AG04449 (cell line): ENCODE results near the gene MARCKS.

Experiments used
- CTCF ChIA-PET: fragments of 350-600 bp; formaldehyde crosslinking; extraction: SDS; loops from one replicate; lab custom pipeline; 2021; ENCODE audit warnings: antibody characterized with exemption; lab: Yijun Ruan, JAX
- POLR2A ChIA-PET: fragments of 400-600, 350-600 bp; formaldehyde crosslinking; extraction: SDS; loops from one replicate; lab custom pipeline; 2020; ENCODE audit warnings: antibody characterized with exemption, inconsistent platforms; lab: Yijun Ruan, JAX
- DNase-seq: peaks from one replicate; pipeline ENCODE4 v3.0.0-alpha.2; 2010; ENCODE audit warnings: low read depth, low spot score
- H3K4me3 ChIP-seq: 2 replicates; pipeline ENCODE4 v1.5.1; 2011; ENCODE audit warnings: low read depth, mild to moderate bottlenecking, control low read depth, low read length
- TF ChIP-seq, protein P1 (sequence below): IDR thresholded peaks from one replicate; pipeline ENCODE4 v1.5.1; 2011; ENCODE audit warnings: mild to moderate bottlenecking, moderate library complexity, low read length, control low read depth, inconsistent platforms; ENCODE audit not compliant: insufficient read depth; ENCODE audit errors: missing control alignments

The MARCKS gene

DNA sequence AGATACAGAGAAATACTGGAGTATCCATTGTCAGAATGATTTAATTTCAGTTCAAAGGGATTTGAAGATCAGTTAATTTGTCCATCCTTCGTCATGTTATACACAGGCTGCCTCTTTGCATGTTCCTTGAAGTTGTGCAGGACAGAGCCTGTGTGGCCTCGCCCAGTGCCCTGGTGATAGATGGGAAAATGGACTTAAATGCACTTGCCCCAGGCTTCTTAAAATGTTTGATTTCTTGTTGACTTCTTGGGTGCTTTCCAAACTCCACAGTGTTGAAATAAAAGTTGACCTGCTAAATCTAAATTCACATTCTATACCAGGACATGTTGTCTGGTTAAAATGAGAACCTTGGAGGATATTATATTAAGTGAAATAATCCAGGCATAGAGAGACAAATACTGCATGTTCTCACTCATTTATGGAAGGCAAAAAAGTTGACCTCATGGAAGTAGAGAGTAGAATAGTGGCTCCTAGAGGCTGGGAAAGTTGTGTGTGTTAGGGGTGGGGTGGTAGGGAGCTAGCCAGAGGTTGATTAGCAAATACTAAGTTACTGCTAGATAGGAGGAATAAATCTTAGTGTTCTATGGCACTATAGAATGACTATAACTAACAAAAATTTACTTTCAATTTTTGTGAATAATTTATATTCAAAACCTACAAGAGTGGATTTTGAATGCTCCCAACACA lies 25.3 kb downstream of the MARCKS start:
- POLR2A ChIA-PET: no interaction called here
- CTCF ChIA-PET: no interaction called here
- no peak for DNase-seq
- TF ChIP-seq, protein P1, sequence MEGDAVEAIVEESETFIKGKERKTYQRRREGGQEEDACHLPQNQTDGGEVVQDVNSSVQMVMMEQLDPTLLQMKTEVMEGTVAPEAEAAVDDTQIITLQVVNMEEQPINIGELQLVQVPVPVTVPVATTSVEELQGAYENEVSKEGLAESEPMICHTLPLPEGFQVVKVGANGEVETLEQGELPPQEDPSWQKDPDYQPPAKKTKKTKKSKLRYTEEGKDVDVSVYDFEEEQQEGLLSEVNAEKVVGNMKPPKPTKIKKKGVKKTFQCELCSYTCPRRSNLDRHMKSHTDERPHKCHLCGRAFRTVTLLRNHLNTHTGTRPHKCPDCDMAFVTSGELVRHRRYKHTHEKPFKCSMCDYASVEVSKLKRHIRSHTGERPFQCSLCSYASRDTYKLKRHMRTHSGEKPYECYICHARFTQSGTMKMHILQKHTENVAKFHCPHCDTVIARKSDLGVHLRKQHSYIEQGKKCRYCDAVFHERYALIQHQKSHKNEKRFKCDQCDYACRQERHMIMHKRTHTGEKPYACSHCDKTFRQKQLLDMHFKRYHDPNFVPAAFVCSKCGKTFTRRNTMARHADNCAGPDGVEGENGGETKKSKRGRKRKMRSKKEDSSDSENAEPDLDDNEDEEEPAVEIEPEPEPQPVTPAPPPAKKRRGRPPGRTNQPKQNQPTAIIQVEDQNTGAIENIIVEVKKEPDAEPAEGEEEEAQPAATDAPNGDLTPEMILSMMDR: no peak
- H3K4me3 ChIP-seq: no peak overlapping the region

DNA sequence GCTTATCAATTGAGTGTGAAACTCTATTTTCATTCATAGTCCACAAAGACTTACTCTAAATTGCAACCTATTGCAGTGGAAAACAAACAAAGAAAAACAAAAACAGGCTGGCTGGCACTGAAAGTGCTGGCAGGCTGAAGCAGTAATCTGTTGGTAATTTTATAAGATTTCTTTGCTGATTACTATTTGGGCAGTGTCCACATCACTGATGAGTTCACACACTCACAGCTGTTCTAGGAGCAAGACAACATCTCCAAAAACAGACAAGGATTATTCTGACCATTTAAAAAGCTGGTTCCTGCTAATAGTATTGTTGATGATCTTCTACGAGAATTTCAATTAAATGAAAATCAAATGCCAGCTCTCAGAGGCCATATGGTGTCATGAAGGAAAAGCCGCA lies 26.9 kb downstream of the MARCKS start:
- TF ChIP-seq, protein P1: no peak
- H3K4me3 ChIP-seq: no peak overlapping the region
- CTCF ChIA-PET: interaction anchor here (1.0 to 2.3 kb wide), 2 partner anchors 14 to 24 kb away, joined by 3 to 6 read pairs; no protein-coding TSS in a partner anchor
- DNase-seq: no peak
- POLR2A ChIA-PET: no interaction called here

DNA sequence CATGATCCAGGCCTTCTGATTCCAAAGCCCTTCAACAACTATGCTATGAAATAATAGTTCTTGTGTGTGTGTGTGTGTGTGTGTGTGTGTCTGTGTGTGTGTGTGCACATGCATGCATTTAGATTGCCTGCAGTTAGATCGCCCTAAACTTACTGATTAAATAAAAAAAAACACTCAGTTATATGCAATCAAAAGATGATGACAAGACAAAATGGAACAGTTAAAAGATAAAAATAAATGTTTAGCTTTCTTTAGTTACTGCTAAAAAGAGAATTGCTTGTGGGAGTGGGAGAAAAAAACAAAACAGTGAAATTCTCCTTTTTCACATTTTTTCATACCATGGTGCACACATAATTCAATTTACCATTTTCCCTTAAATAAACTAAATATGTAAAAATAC lies 29.4 kb downstream of the MARCKS start:
- no peak overlapping the region for H3K4me3 ChIP-seq
- TF ChIP-seq, protein P1: no peak
- ChIA-PET CTCF (interaction anchor here (0.6 kb wide), 2 partner anchors 16 to 770 kb away, joined by 3 read pairs; no protein-coding TSS in a partner anchor), POLR2A (no interaction called here)
- DNase-seq: no peak

DNA sequence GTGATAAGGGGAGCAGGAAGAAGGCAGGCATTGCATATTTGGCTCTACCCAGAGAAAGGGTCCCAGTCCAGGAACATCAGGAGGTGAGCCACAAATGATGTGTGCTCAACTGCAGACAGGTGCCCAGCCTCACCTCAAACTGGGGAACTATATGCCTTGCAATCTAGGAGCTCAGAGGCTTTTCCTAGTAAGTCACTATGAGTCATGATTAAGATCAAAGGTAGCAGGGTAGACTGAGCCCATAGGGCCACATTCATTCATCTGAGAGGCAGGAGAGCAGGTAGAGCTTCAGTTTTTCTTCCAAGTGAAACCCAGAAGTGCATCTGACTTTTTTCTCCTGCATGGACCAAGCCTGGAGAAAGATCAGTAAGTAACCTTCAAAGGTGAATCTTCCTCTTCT lies 31.3 kb downstream of the MARCKS start:
- DNase-seq: no peak
- H3K4me3 ChIP-seq: no peak overlapping the region
- TF ChIP-seq, protein P1: no peak
- ChIA-PET POLR2A (no interaction called here), CTCF (interaction anchor here (5.3 kb wide), 1 partner anchor 9 kb away, joined by 28 read pairs; no protein-coding TSS in a partner anchor)

DNA sequence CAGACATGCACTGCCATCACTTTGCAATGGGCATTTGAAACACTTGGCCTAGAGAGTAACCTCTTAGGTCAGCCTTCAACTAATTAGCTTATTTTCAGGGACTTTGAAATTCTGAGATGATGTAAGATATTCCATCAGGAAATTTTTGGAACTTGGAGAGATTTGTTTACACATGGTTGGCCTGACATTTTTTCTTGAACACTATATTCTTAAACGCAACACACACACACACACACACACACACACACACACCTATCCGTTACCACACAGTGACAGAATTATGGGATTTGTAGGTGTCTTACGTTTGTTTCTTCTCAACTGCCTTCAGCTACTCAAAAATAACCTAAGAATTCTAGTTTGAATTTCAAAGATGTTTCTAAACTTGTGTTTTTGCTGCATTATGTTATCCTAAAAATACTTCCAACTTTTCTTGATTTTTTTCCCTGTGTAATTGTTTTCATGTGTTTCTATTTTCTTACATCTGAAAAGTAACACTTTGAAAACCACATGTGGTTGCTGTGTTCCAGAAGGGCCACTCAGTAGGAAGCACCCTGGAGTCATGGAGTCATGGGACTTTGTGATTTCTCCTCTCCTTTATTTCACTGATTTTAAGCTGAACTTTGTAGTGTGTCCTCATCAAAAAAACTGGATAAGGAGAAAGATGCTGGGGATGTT lies 31.9 kb downstream of the MARCKS start:
- no peak for DNase-seq
- TF ChIP-seq, protein P1: no peak
- POLR2A ChIA-PET: interaction anchor here (0.6 kb wide), 1 partner anchor 12 kb away, joined by 3 read pairs; no protein-coding TSS in a partner anchor
- CTCF ChIA-PET: interaction anchor here (5.3 kb wide), 1 partner anchor 10 kb away, joined by 28 read pairs; no protein-coding TSS in a partner anchor
- H3K4me3 ChIP-seq: no peak overlapping the region

DNA sequence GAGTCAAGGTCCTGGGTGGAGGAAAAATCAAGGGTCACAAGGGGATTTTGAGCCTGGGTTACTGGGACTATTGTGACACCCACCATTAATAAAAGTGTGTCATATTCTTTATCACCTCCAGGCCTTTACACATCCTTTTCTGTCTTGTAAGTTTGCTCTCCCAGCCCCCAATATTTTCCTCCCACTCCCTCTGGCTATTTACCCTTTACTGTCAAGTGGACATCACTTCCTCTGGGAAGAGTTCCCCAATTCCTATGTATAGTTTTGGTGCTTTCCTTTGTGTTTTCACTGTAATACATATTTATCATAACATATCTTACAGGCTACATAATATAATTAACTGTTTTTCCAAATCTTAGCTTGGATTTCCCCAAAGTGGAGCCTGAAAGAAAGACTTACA lies 36.3 kb downstream of the MARCKS start:
- no peak overlapping the region for H3K4me3 ChIP-seq
- no peak for DNase-seq
- ChIA-PET POLR2A (no interaction called here), CTCF (no interaction called here)
- TF ChIP-seq, protein P1: no peak
